Ovary (tissue), 9 donors: ENCODE results near the gene TBL1Y. TPM values are rescaled to one million over a fixed set of nuclear protein-coding genes. Genes with fewer than 3 reads are reported as not detected.
"Not testable (repeated sequence)": the region's sequence is repeated elsewhere in the genome, so short reads cannot be mapped to it uniquely, and the experiment has no call there.

Experiments
- DNase-seq, 5 donors: peaks; one replicate each; pipeline ENCODE4 v3.0.0-alpha.2; 2019 to 2020
- H3K27ac ChIP-seq, 2 donors: fragments of 200-600 bp; one replicate each; pipeline versions ENCODE4 v1.5.1 to v1.8.0; 2019 to 2022
- H3K27me3 ChIP-seq: fragments of 200-600 bp; one replicate; pipeline ENCODE4 v1.8.0; 2022
- H3K36me3 ChIP-seq: fragments of 200-600 bp; sonication (generic); one replicate; pipeline ENCODE4 v1.5.1; 2019
- H3K4me1 ChIP-seq: one replicate; pipeline ENCODE4 v1.8.1; 2013; ENCODE audit warnings: mild to moderate bottlenecking, moderate library complexity; ENCODE audit not compliant: insufficient read depth
- H3K4me3 ChIP-seq: fragments of 200-600 bp; sonication (generic); one replicate; pipeline ENCODE4 v1.5.1; 2017
- H3K9me3 ChIP-seq, 2 donors: fragments of 200-600 bp in 1 of 2; sonication (generic) in 1 of 2; one replicate each; pipeline versions ENCODE4 v1.5.1 to v1.8.1; 2013 to 2019; ENCODE audit warnings: mild to moderate bottlenecking in 1 of 2, moderate library complexity in 1 of 2
- CTCF ChIP-seq, 3 donors: fragments of 450-650 bp in 2 of 3; fragments of 200-600 bp in 1 of 3; IDR thresholded peaks; one replicate each; pipeline versions ENCODE4 v1.5.1 to v1.8.0; 2016 to 2022; ENCODE audit warnings: antibody characterized with exemption in 3 of 3, mild to moderate bottlenecking in 1 of 3
- EP300 ChIP-seq: sonication (generic); formaldehyde crosslinking; IDR thresholded peaks from one replicate; pipeline ENCODE4 v1.6.1; 2017; ENCODE audit warnings: antibody characterized with exemption
- POLR2A ChIP-seq: fragments of 450-650 bp; IDR thresholded peaks from one replicate; pipeline ENCODE4 v1.6.1; 2017; ENCODE audit warnings: antibody characterized with exemption, mild to moderate bottlenecking, moderate library complexity
- WGBS, 3 donors: extraction: QIAGEN DNeasy Blood & Tissue Kit in 1 of 3; methylation state at CpG; one replicate each; pipeline versions ENCODE4 v1.1.5 to v1.1.7; 2013 to 2017; 5-methylcytosine and 5-hydroxymethylcytosine counted together
- intact Hi-C, 4 donors: fragments of 100-400 bp; cut with DNase I; formaldehyde crosslinking; loops; one replicate each; pipeline versions ENCODE4 v1.11.0 to v1.15.1; 2022 to 2023
- polyA plus RNA-seq, 2 donors: library from polyadenylated mRNA; stranded (reverse); fragments of 200-250 nt in 1 of 2; fragments of 350-450 nt in 1 of 2; fragmentation: Illumina TruSeq in 1 of 2; extraction: RNeasy Lipid Tissue Mini Kit (QIAGEN cat#74804) in 1 of 2; gene quantifications; one replicate each; pipeline ENCODE4 v1.2.3, GENCODE V29; 2013 to 2014
- total RNA-seq, 7 donors: library from RNA; depleted of rRNA in 2 of 7; stranded (reverse); fragments of >200 nt in 2 of 7; fragmentation: NEBNext Ultra II Directional in 3 of 7; extraction: Animal tissue kit (Norgen Biotek cat#: 25700) in 3 of 7; gene quantifications; one replicate each; pipeline versions ENCODE4 v1.1.0 to v1.2.4, GENCODE V29; 2016 to 2023
- donor health status: DM: no; HTN: no; CAD: no; lungs with moderate emphysema.
- donor health status: DM: no; HTN: no; CAD: no.
- donor health status: Bipolar disorder and iron deficiency.
- donor health status: DM: yes; HTN: yes; CAD: no.
- donor health status: DM: no; HTN: no; CAD: no.
- donor health status: DM: yes; HTN: yes; CAD: no.

The TBL1Y gene
- total and polyA plus RNA-seq, 9 donors = not detected

GRCh38 chrY:7041983-7042382 is 131.5 kb downstream of the TBL1Y start:
- Histone ChIP-seq H3K4me3 (no peak overlapping the region), H3K36me3 (no peaks in the 10 kb centered on the region), H3K9me3 (no peaks in the 10 kb centered on the region), H3K4me1 (no peaks in the 10 kb centered on the region), H3K27ac (no peak overlapping the region), H3K27me3 (no peaks in the 10 kb centered on the region)
- intact Hi-C loops = no loop called here
- TF ChIP-seq POLR2A = no peak
- TF ChIP-seq CTCF (IDR thresholded peaks at IDR 0.05) = no peak
- TF ChIP-seq EP300 = no peak
- no CpG with 5 or more reads among the region's 4 CpGs for WGBS, 3 donors
- DNase-seq = no peak

GRCh38 chrY:7052461-7052860 is 142.0 kb downstream of the TBL1Y start:
- H3K4me3 ChIP-seq, H3K27me3 ChIP-seq, H3K36me3 ChIP-seq, H3K9me3 ChIP-seq, intact Hi-C loops, H3K27ac ChIP-seq, H3K4me1 ChIP-seq, DNase-seq: not testable (repeated sequence)
- whole genome bisulfite sequencing, 3 donors = no CpG with 5 or more reads among the region's 3 CpGs

GRCh38 chrY:7056886-7057285 is 146.4 kb downstream of the TBL1Y start:
- H3K27ac ChIP-seq = no peak overlapping the region
- H3K27me3 ChIP-seq = no peaks in the 10 kb centered on the region
- no peak overlapping the region for H3K4me3 ChIP-seq
- WGBS, 3 donors = no CpG with 5 or more reads among the region's 5 CpGs
- no peaks in the 10 kb centered on the region for H3K4me1 ChIP-seq
- intact Hi-C loops = no loop called here
- no peak for TF ChIP-seq EP300
- no peak for TF ChIP-seq CTCF (IDR thresholded peaks at IDR 0.05)
- no peak for DNase-seq
- H3K9me3 ChIP-seq = no peaks in the 10 kb centered on the region
- no peaks in the 10 kb centered on the region for H3K36me3 ChIP-seq

GRCh38 chrY:7078725-7079124 is 168.2 kb downstream of the TBL1Y start:
- DNase-seq = no peak
- TF ChIP-seq POLR2A = no peak
- H3K9me3 ChIP-seq = no peaks in the 10 kb centered on the region
- H3K4me1 ChIP-seq = no peaks in the 10 kb centered on the region
- H3K4me3 ChIP-seq = no peak overlapping the region
- H3K27ac ChIP-seq = no peak overlapping the region
- H3K27me3 ChIP-seq = no peaks in the 10 kb centered on the region
- no peaks in the 10 kb centered on the region for H3K36me3 ChIP-seq
- intact Hi-C loops = no loop called here

- intact Hi-C loops = not testable (repeated sequence)
Measured at GRCh38 chrY:7080548-7080947, 170.1 kb downstream of the TBL1Y start.

GRCh38 chrY:7085606-7086005 is 175.1 kb downstream of the TBL1Y start:
- H3K36me3 ChIP-seq = no peaks in the 10 kb centered on the region
- no peak overlapping the region for H3K4me3 ChIP-seq
- no CpG with 5 or more reads among the region's 10 CpGs for WGBS, 3 donors
- H3K4me1 ChIP-seq = no peaks in the 10 kb centered on the region
- no peaks in the 10 kb centered on the region for H3K9me3 ChIP-seq
- TF ChIP-seq POLR2A = no peak
- intact Hi-C loops = no loop called here
- no peak overlapping the region for H3K27ac ChIP-seq
- H3K27me3 ChIP-seq = no peaks in the 10 kb centered on the region
- DNase-seq = no peak

More at GRCh38 chrY:7080548-7080947, 170.1 kb downstream of the TBL1Y start:
- H3K36me3 ChIP-seq, DNase-seq, H3K4me1 ChIP-seq, H3K9me3 ChIP-seq, H3K4me3 ChIP-seq, H3K27ac ChIP-seq, H3K27me3 ChIP-seq: not testable (repeated sequence)
- WGBS, 3 donors = no CpG with 5 or more reads among the region's 4 CpGs

- no peak overlapping the region for H3K27ac ChIP-seq
- intact Hi-C loops = no loop called here
Measured at GRCh38 chrY:7092836-7093235, 182.3 kb downstream of the TBL1Y start.

More at GRCh38 chrY:7092836-7093235, 182.3 kb downstream of the TBL1Y start:
- Histone ChIP-seq H3K9me3 (no peaks in the 10 kb centered on the region), H3K4me3 (no peak overlapping the region), H3K27me3 (no peaks in the 10 kb centered on the region), H3K4me1 (no peaks in the 10 kb centered on the region), H3K36me3 (no peaks in the 10 kb centered on the region)
- no CpG with 5 or more reads among the region's 1 CpG for WGBS, 3 donors
- DNase-seq = no peak
- TF ChIP-seq EP300 = no peak
- TF ChIP-seq POLR2A = no peak
- TF ChIP-seq CTCF (IDR thresholded peaks at IDR 0.05) = no peak
